HG03558 (cell line): ENCODE results near the gene PGM2.
A peak's percentile ranks its signal among the peaks of the same experiment; 100 is the strongest.
"Not testable (repeated sequence)": the region's sequence is repeated elsewhere in the genome, so short reads cannot be mapped to it uniquely, and the experiment has no call there.

Experiments used
- ATAC-seq: cut with Tn5 transposase; IDR thresholded peaks from one replicate; pipeline ENCODE4 v1.9.1; 2021; ENCODE audit warnings: moderate number of reproducible peaks; ENCODE audit not compliant: unreplicated experiment; ENCODE audit errors: extremely low read depth

The PGM2 gene

DNA sequence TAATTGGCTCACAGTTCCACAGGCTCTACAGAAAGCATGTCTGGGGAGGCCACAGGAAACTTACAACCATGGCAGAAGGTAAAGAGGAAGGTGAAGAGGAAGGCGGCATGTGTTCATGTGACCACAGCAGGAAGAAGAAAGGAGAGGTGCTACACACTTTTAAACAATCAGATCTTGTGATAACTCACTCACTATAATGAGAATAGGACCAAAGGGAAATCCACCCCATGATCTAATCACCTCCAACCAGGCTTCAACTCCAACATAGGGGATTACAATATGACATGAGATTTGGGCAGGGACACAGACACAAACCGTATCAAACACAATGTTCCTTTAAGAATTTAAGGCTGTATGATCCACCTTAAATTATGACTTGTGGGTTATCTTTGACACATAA is 10.5 kb upstream of the PGM2 start:
- ATAC-seq = no peak

DNA sequence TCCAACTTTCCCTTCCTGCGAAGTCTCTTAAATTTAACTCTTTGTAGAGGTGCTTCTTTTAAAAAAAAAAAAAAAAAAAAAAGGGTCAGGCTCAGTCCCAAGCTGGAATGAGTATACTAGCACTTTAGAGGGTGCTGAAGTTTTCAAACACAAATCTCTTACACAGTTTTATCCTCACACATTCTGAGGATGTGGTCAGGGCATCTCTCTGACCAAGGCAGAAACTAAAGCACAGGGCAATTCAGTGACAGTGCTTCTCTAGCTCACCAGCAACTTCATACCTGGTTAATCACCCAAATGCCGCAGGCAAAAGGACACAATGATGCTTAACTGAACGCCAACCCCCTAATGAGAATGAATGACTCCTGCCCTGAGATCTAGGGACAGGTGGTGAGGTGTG is 9.8 kb upstream of the PGM2 start:
- no peak for ATAC-seq

DNA sequence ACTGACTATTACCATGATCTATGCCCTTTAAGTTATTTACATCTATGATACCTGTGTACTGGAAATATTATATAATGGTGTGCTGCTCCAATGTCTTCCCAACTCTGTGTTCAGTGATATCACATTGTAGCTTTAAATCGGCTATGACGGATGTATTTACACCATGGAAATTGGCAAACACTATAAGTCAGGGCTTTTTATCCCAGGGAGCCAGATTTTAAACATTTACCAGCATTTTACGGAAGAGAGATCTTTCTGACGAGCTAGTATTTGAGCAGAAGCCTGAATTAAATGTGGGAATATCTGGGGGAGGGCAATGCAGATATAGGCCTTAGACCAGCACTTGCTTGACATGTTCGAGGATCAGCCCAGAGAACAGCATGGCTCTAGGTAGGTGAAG is 7.7 kb upstream of the PGM2 start:
- ATAC-seq = no peak

DNA sequence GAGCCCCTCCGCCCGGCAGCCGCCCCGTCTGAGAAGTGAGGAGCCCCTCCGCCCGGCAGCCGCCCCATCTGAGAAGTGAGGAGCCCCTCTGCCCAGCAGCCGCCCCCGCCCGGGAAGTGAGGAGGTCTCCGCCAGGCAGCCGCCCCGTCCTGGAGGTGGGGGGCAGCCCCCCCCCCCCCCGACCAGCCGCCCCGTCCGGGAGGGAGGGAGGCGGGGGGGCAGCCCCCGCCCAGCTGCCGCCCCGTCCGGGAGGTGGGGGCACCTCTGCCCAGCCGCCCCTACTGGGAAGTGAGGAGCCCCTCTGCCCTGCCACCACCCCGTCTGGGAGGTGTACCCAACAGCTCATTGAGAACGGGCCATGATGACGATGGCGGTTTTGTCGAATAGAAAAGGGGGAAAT is 6.0 kb upstream of the PGM2 start:
- ATAC-seq = not testable (repeated sequence)

DNA sequence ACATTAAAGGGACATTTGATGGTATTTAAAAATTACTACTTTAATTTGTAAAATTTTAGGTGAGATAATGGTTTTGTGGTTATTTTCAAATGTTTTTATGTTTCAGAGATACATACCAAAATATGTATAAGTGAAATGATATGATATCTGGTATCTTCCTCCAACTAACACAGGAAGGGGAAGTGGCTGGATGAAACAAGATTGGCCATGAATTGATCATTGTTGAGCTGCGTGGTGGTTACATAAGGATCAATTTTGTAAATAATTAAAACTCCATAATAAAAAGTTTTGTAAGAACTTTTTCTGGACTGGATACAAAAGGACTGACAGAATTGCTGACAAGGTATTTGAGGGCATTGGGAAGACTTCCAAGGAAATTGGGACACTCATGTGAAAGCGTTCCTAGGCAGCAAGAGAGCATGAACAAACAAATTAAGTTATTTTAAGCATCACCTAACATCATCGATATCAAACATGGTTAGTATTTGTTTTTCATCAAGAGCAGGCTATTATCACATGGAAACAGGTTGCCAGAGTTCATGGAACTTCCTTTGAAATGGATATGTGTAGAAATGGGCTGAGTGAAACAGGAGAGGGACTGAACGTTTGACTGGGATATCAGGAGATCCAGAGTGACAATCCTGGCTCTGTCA is 4.4 kb upstream of the PGM2 start:
- no peak for ATAC-seq

DNA sequence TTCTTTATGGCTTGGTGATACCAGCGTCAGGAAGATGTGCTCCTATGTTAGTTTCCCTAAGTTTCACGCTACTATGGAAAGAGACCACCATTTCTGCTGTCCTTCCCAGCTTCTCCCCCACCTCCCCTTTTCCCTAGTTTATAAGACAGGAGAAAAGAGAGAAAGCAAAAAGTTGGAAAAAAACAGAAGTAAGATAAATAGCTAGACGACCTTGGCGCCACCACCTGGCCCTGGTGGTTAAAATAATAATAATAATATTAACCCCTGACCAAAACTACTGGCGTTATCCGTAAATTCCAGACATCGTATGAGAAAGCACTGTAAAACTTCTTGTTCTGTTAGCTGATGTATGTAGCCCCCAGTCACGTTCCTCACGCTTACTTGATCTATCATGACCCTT is 985 bp upstream of the PGM2 start:
- ATAC-seq = not testable (repeated sequence)

DNA sequence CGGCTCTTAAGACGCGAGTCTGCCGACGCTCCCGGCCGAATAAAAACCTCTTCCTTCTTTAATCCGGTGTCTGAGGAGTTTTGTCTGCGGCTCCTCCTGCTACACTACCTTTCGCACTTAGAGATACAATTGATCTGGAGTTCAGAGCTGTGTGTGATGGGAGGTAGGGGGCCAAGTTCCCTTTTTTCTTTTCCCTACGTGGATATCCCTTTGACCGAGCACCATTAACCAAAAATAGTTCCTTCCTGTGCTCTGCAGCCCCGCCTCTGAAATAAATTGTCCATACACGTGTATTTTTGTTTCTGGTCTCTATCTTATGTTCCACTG is 555 bp upstream of the PGM2 start:
- no peak for ATAC-seq

DNA sequence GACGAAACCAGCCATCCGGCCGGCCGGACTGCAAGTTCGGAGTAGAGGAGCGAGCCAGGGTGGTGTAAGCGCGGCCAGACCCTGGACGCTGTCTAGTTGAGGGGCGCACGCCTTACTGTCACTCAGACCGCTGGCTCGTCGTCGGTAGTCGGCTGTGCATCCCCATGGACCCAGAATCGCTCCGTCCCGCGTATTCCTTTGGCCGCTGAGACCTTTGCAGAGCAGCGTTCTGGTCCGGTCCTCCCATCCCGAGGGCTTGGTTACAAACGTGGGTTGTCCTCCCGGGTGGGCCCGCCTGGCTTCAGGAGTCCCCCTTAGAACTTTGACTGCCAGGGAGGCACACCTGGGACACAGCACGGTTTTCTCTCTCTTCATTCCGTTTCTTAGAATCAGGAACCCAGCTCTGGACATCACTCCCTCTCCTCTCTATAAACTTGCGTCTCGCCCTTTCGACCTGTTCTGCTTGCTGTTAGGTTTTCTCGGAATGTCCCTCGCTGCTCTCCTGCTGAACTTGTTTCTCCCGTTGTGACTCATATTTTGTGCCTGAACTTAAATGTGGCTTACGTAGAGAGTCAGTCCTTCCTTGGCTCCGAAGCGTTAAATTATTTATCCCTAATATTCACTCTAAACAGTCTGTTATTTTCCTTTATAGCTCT is 672 bp downstream of the PGM2 start:
- ATAC-seq = peak; percentile 16

DNA sequence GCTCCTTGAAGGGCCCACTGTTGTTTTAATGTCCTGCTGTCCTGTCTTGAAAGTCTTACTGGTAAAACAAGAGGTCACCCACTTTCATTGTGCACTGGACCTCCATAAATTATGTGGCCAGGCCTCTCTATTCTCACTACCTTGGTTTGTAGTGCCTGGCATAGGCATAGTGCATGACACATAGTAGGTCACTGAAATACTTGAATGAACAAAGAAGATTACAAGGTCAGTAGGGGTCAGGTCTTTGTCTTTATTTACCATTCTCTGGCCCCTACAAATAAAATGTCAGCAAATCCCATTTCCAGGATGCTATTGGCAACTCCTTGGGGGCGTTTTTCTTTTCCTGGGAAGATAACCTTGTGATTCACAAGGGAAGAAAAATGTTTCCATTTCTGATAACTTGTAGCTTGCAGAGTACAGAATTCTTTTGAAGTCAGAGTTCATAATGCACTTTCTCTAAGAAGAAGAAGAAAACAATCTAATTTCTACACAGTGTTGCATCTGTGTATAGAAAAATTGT is 1.4 kb downstream of the PGM2 start:
- no peak for ATAC-seq

DNA sequence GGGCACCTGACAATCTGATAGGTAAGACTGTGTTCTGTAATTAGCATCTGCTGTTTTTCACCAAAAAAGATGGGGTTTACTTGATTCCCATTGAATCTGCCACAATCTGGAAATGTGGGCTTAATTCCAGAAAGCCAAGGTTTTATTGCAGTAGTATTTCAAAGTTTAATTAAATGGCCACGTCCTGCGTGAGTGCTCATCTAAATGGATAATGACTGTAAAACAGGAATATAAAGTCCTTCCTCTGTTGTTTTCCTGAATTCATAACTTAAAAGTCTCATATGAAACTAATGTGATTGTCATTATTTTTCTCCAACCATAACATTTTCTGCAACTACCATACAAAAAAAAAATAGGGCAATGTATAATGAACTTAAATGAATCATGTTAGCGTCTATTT is 2.4 kb downstream of the PGM2 start:
- ATAC-seq = no peak

DNA sequence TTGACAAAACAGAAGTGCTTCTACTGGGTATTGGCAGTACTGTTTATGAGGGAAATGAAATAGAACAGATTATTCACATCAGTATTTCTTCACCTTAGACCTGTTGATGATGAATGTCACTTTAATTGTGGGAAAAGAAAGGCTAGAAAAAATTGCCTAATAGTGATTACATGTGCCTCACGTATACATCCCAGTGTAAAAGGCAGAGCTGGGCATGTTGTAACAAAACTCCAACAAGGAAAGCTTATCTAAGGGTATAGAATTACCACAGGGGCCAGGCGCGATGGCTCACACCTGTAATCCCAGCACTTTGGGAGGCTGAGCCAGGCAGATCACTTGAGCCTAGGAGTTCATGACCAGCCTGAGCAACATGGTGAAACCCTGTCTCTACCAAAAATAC is 4.2 kb downstream of the PGM2 start:
- ATAC-seq = no peak

DNA sequence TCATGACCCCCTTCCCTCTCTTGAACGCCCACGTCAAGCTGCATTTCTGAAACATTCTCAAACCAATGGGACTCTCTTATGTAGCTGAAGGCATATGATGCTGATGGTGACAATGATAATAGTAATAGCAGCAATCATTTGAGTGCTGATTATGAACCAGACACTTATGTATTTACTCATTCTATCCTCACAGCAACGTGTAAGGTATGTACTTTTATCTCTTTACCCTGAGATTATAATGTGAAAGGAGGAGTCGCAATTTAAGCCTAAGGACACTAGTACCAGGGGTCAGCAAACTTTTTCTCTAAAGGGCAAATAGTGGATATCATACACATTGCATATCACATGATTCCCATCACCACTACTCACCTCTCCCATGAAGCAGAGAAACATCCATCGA is 8.5 kb downstream of the PGM2 start:
- no peak for ATAC-seq

DNA sequence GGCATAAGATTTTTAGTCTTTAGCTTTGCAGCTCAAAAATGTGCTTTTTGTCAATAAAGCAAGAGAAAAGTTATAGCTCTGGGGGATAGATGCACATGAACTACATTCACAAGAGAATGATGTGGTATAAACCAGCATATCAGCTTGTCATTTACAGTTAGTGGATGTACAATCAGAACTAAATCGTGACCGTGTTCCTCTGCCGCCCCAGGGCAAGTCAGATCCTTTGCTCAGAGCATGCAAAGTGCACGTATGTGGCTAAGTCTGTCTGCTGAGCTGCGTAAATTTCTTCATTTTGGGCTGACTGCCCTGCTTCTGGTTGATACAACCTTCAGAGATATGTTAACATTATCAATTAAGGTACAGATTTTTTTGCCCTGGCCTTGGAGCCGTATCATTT is 9.3 kb downstream of the PGM2 start:
- no peak for ATAC-seq

DNA sequence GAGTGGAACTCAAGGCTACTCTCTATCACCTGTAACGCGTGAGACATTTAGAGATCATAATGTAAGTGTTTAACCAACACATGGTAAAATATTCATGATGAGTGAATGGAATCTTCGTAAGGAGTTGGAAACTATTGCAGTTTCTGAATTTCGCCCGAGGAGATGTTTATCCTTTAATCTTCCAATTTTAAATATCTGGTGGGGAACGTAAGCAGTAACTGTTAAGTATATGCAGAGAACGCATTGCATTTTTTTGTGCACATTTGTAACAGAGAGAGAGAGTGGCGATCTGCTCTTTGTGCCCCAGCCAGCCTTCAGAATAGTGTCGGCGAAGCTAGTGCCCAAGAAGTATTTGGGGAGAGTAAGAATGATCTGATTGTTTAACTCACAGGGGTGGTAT is 9.8 kb downstream of the PGM2 start:
- no peak for ATAC-seq

DNA sequence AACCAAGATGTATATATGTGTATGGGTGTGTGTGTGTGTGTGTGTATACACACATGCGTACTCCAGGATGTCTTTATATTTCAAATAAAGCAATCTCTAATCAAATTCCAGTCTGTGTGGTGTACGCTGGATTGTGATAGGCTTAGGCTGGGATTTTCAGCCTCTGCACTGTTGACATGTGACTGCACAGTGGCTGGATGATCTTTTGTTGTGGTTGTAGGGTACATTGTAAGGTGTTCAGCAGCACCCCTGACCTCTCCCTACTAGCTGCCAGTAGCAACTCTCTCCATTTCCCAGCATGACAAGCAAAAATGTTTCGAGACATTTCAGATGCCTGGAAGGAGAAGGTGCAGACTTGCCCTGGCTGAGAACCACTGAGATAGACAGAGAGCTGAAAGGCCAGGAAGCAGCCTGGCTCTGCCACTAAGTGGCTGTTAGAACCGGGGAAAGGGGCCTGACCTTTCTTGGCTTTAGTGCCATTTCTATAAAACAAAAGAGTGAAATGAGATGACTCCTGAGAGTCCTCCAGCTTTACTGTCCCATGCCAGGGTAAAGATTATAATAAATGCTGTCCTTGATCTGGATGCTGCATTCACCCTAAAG is 10.5 kb downstream of the PGM2 start:
- no peak for ATAC-seq

DNA sequence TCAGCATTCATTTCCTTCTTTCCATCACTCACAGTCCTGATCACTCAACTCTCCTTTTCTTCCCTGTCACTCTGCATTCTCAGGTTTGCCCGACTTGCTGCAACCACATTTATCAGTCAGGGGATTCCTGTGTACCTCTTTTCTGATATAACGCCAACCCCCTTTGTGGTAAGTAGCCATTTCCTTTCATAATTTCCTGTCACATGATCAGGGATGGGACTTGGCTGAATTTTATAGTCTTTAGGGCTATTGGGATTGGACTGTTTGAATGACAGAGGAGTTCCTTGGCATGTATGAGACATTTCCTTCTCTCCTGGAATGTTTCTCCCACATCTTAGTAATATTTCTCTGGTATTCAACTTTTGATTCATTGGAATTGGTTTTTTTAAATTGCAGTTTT is 11.0 kb downstream of the PGM2 start:
- no peak for ATAC-seq

DNA sequence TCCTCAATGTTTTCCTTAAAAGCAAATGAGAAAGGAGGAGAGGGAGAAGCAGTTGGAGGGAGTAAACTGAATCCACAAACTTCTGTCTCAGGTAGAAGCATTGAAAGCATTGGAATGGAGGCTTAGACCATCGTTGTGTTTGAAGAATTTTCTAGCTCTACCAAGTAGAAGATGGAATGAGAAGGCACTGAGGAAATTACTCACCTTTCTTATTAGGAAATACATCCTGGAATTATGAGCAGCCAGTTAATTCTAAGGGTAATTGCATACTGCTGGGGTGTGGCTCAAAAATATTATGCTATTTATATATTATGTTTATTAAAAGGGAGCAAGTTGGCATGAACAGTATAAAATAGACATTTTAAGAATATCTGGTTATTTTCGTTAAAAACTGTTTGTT is 12.9 kb downstream of the PGM2 start:
- ATAC-seq = no peak

DNA sequence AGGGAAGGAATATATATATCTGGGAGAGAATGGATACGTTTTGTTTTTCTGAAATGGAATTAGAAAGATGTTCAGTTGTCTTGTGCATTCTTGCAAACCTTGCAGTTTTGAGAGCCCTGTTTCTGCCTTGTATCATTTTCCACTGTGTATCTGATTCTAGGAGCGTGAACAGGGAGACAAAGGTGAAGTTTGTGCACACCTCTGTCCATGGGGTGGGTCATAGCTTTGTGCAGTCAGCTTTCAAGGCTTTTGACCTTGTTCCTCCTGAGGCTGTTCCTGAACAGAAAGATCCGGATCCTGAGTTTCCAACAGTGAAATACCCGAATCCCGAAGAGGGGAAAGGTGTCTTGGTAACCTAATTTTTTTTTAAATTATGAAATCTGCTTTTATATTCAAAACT is 17.7 kb downstream of the PGM2 start:
- ATAC-seq = no peak

DNA sequence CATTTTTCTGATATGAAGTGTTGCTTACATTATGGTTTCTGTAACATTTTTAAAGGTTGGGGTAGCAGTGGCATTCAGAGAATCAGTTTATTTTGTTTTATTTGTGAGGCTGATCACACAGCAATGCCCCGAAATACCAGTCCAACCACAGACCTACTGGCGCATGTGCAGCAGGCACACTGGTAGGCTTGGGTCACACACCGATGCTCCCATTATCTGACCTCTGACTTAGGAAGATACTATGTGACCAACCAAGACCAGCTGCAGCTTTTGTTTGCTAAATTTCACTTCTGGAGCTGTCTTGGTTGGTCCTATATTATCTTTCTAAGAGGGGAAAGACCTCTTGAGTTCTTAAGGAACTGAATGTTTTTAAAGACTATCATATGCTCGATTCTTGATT is 18.7 kb downstream of the PGM2 start:
- no peak for ATAC-seq

DNA sequence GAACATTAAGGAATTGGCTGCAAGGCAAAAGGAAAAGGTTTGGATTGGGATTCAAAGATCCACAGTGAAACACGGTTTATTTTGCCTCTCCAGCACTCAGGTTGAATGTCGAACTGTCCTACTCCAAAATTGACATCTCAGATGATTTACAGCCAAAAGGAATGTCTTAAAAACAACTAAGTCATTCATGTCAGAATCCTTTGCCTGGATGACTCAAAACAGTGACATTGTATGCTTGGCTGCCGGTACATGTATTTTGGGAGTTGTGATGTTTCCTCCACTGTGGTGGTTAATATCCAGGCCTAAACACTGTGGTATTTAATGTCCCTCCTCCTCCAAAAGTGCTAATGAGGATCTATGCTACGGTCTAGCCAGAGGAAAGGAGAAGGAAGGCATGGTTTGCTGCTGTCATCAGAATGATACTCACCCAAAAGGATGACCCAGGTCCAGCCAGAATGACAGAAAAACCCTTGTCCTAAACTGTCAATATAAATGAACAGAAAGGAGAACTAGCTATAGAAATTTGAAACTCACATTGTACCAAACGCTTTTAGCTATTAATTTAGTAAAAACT is 20.9 kb downstream of the PGM2 start:
- ATAC-seq = no peak

DNA sequence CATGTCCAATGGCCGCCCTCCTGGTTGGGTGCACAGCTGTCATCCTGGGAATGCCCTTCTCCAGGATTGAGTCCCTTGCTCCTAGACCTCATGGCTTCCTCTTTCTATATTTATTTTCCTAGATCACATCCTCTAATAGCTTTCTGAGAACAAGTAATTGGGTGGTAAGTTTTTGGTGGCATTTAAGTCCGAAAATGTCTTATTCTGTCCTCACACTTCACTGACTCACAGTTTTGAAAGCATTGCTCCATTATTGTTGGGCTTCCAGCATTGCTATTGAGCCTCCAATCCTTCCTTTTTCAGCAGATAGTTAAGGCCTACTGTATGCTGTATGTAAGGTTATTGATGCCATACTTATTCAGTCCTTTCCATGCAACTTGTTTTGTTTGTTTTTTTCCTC is 25.9 kb downstream of the PGM2 start:
- no peak for ATAC-seq

DNA sequence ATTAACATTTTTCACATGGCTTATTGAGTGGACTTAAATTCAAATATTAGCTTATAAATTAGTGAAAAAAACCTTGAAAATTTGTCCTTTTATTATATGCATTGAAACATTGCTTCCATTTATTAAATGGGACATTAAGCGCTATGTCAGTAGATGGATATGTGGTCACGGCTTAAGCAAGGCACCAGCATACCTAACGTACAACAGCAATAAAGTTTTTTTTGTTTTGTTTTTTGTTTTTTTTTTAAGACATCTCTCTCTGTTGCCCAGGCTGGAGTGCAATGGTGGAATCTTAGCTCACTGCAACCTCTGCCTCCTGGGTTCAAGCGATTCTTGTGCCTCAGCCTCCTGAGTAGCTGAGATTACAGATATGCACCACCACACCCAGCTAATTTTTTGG is 31.6 kb downstream of the PGM2 start:
- ATAC-seq = no peak
